Activated T-helper 1 cell treated with anti-CD3 and anti-CD28 coated beads, Interleukin-2, amount 50 U/mL, for 16 hours (primary cell): ENCODE data around the gene OPN1SW.

Source experiments
- DNase-seq, 2 donors: peaks; one replicate each; pipeline ENCODE4 v3.0.0-alpha.2; 2020; ENCODE audit warnings: low read depth in 1 of 2, low spot score in 1 of 2

The OPN1SW gene

GRCh38 chr7:128763541-128763940 is 12.1 kb downstream of the OPN1SW start:
- DNase-seq: no peak

DNA sequence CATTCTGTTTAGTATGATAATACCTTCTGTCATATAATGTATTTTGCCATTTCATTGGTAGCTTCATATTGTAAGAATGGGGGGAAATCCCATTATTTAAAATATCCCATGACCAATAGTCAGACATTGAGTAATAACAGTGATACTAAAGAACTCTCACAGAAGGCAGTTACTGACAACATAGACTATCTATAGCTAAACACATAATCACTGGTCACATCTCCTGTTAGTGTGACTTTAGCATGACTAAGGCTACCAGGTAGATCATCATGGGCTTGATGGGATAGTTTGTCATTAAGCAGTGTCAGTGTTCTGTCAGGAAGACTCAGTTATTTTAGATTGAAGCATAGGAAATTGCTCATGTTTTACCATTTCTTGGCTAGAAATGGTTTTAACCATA is 16.4 kb downstream of the OPN1SW start:
- no peak for DNase-seq

GRCh38 chr7:128758553-128758952 is 17.0 kb downstream of the OPN1SW start:
- DNase-seq: no peak

DNA sequence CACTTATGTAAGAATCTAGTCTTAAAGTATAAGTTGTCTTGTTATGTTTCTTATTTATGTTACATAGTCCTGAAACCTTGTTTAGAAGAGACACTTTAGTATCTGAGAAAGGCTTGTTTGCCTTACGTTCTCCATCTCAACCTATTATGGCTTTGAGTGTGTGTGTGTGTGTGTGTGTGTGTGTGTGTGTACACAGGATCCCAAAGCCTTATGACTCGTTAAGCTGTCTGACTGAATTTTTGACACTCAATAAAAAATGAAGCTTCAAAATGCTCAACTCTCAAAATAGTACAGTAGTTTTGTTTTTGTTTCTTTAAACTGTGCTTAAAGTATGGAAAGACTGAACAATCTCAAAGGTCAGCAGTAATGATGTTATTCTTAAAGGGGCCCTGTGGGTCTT is 18.4 kb downstream of the OPN1SW start:
- DNase-seq: no peak

DNA sequence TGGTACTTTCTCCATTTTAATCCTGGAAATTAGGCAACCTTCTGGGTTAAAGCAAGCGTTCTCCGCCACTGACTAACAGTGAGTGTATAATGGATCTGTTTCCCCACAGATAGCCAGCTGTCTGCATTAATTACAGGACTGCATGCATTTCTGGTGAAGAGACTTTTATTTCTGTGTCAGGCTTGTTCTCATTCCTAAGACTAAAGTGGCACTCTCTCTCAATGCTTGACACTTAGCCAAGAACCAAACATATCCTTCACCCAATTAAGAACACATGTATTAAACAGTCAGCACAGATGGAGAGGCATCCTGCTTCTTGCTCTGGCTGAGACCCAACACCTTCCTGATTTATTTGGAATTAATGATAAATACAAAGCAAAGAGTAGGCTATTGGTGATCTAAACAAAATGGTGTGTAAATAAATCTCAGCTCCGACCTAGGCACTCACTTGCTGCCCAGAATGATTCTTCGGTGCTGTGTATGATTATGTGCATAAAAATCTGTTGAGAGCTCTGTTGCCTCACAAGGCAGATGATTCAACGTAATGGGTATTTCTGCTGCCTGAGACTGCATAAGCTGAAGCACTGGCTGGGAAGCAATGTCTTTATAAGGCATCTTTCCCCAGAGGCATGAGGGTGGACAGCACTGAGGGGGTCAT is 19.6 kb downstream of the OPN1SW start:
- DNase-seq: no peak

GRCh38 chr7:128755075-128755818 is 20.3 kb downstream of the OPN1SW start:
- no peak for DNase-seq

DNA sequence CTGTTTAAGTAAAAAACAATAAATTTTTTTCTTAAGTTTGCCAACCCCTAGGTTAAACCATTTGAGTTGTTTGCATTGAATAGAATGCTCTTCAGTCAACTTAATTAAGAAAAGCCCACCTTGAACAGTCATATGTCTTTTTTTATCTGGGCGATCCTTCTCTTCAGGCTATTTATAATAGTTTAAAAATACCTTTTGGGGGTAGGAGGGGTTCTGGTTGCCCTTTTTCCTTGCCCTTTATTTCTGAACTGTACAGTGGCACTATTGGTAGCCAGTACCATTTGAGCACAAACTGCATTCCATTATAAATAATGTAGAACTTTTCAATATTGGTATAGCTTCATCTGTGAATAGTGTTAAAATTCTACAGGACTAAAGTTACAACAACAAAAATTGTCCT is 23.3 kb downstream of the OPN1SW start:
- DNase-seq: no peak

- DNase-seq: no peak
These were observed 28.1 kb downstream of the OPN1SW start for GRCh38 chr7:128747327-128748079.

- DNase-seq: no peak
These were observed 29.9 kb downstream of the OPN1SW start for GRCh38 chr7:128745706-128746105.

GRCh38 chr7:128744366-128744905 is 31.2 kb downstream of the OPN1SW start:
- DNase-seq: no peak

GRCh38 chr7:128743112-128743772 is 32.4 kb downstream of the OPN1SW start:
- no peak for DNase-seq

DNA sequence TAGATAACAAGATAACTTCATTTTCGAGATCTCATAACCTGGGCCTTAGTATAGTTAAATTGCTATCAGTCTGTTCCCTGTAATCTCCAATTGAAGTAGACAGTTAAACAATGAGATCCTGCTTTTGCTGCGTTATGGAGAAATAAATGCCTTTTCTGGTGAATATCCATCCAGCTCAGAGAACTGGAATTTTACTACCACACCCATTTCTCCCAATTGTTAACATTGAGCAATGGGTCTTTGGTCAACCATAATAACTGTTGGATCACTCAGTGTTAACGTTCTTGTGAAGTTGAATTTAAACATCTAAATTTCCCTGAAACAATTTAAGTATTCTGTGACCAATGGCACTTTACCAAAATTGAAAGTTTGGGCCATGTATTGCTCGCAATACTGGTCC is 33.4 kb downstream of the OPN1SW start:
- no peak for DNase-seq

DNA sequence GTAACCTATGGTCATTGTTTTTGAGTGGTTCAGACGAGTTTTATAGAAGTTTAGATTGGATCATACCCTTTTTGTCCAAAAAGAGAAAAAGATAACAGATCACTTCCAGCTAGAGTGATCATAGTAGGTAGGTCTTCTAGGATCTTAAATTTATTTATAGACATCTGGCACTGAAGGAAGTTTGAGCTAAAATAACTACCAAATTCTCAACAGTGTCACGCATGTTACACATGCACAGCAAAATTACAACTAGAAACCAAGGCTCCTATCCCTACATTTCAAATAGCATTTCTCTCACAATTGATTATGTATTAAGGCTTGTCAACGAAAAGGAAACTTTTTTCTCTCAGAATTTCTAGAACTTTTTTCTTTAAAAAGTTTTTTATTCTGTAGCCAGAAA is 34.1 kb downstream of the OPN1SW start:
- no peak for DNase-seq

DNA sequence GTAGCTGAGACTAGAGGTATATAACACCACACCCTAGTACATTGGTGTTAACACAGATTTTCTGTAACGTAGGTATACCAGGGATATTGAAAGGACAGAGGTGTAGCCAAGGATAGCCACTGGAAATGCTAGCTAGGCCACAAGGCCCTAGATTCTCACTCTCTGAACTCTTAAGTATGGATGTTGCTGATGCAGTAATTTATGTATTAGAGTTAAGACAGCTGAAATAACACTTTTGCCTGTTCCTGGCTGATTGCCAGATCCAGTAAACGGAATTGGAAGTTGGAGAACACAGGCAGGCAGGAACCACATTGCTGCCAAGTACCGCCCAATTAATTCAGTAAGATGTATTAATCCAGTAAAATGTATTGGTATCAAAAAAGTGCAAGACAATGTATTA is 34.6 kb downstream of the OPN1SW start:
- DNase-seq: no peak

DNA sequence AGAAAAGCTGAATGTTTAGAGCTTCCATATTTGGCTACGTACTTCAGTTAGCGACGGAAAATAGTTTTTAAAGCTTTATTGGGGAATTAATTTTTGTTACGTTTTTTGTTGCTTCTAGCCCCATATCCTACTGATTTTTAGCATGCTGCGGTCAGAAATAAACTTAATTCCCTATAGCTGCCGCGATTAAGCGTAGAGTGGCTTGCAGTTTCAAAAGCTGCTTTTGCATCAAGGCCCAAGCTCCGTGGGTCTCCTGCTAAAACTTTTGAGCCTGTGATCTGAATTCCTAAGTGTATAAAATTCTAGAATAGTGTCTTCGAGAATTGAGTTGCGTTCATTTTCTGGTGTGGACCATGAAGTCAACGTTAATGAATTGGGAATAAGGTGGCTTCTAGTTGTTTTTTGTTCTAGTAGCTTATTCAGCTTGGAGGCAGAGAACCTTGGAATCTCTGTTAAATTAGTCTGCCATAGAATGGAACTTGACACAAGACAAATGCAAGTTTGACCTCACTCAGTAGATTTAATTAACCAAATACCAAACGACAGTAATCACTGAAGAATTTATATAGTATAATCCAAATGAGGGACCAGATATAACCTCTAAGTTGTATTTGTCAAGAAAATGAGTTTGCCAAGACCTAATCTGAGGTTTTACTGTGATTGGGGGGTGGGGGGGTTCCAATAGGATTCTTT is 35.5 kb downstream of the OPN1SW start:
- no peak for DNase-seq

GRCh38 chr7:128739048-128739962 is 36.3 kb downstream of the OPN1SW start, which contains the start of gene CALU:
CALU (plus strand) TSS chr7:128739359; CDS start chr7:128748584, 9,225 bp downstream.
- peak; percentile 88 to 91 for DNase-seq

DNA sequence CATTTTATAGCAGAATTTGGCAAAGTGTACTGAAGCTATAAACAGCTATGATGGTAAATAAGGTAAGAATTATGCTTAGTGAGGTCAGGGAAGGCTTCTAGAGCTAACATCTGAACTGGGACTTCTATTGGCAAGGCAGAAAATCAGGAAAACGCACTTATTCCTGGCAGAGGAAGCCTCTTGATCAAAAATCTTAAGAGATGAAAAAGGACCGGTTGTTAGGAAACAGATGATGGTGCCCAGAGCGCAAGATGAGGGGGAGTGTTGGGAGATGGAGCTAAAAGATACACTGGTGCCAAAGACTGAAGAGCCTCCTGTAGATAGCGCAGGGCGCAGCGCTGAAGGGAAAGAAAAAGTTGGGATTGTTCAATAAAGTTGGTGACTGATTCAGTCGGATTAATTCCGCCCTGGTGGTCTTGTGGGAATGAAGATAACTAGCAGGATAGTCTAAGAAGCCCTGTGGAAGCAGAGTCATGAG is 37.0 kb downstream of the OPN1SW start:
- no peak for DNase-seq

DNA sequence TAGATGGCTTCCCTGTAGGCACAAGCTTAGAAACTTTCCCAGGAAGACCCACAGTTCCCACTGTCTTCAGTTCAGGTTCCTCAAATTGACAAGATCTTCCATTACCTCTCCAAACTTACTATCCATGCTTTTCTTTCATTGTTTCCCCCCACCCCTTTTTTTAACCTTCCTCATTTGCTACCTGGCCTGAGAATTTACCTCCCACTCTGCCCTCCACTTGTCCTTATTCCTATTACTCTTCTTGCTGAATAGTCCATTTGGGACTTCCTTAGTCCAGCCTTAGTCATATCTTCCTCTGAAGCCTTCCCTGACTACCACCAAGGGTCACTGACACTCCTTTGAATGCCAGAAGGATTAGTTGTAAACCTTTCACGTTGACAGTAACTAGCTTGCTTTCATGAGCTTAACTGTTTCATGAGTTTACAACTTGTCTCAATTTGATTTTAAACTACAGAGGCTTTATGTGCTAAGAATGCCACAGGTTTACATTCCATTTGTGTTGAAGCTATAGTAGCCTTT is 37.7 kb downstream of the OPN1SW start:
- no peak for DNase-seq

DNA sequence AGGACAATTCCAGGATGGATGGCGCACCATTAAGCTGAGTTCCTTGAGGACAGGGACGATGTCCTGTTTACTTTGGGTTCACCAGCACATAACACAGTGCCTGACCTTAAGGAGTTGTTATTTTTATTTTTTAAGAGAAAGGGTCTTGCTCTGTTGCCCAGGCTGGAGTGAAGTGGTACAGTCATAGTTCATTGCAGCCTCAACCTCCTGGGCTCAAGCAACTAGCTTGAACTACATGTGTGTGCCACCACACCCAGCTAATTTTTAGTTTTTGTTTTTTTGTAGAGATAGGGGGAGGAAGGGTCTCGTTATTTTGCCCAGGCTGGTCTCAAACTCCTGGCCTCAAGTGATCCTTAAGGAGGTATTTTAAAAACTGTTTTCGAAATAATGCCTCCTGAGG is 38.2 kb downstream of the OPN1SW start:
- DNase-seq: no peak
